Heart left ventricle (tissue), 13 donors: ENCODE results near the gene FAM163B.

Source experiments
- POLR2A ChIP-seq, 2 donors: fragments of 450-650 bp; IDR thresholded peaks; one replicate each; pipeline ENCODE4 v1.6.1; 2017; ENCODE audit warnings: antibody characterized with exemption in 2 of 2, mild to moderate bottlenecking in 2 of 2, moderate library complexity in 2 of 2
- TF ChIP-seq, protein P1 (sequence below), 12 donors: fragments of 200-600 bp; sonication (generic) in 4 of 12; IDR thresholded peaks; one replicate each; pipeline versions ENCODE4 v1.5.0 to v1.8.0; 2018 to 2022; ENCODE audit warnings: antibody characterized with exemption in 12 of 12, mild to moderate bottlenecking in 5 of 12
- donor health status: ischemic (EF 13 %, LVEDD 7.1; RV severe dilation, severe dysfunction).
- donor health status: DM: no; HTN: yes; CAD: no.
- donor health status: DM: no; HTN: no; CAD: no.
- donor health status: ischemic (EF 25% LVEDD 6.9; RV normal size, moderate dysfunction).
- donor health status: ischemic (EF 25% LVEDD 5.7; RV mildly dilated, moderate dysfunction).
- donor health status: ischemic (EF 35%, LVEDD 5.7; RV mildly dilated, moderate dysfunction).
- donor health status: nonischemic (EF 11% LVEDD 7.7; RV severe dilation, severe dysfunction).
- donor health status: DM: yes; HTN: yes; CAD: no.
- donor health status: PGD.
- donor health status: ischemic (EF 29% LVEDD 5.4; RV normal size, mild dysfunction).
- donor health status: nonischemic (EF 23%, LVEDD 6.1; RV moderate dilation, normal function).

DNA sequence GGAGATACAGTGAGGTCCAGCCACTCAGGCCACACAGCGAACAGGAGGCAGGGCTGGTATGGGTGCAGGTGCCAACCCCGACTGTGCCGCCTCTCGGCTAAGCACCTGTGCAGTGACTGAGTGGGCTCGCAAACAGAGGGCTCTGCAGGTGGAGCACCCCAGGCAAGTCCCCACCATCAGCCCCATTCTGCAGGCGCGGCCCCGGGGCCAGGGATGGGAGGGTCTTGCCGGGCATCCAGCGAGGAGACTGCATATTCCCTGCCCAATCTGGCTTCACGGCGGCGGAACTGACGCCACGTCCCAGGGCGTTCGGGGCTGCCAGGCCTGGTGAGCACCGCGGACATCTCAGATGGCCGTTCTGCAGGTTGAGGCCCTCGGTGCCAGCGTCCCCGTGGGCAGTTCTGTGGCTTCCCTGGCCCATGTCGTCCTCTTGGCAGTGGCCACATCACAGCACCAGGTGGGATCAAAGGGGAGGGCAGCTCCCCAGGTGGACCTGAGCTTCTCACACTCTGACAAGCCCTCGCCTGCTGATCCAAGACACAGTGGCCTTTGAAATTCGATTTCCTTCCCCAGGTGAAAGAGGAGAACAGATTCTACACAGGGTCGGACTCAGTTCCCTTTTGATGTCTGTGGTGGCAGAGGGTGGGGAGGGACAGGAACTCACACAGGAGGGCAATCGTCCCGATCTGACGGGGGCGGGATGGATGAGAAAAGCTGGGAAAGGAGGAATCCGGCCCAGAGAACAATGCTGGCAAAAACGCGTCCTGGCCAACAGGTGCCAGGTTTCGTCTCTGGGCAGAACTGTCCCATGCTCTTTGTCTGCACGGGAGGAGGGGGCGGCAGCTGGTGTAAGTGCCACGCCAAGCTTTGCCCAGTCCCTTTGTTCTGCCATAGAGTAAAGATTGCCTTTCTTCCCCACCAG, 45.8 kb upstream of the FAM163B start:
- no peak for TF ChIP-seq POLR2A (IDR thresholded peaks at IDR 0.05)
- TF ChIP-seq, protein P1, sequence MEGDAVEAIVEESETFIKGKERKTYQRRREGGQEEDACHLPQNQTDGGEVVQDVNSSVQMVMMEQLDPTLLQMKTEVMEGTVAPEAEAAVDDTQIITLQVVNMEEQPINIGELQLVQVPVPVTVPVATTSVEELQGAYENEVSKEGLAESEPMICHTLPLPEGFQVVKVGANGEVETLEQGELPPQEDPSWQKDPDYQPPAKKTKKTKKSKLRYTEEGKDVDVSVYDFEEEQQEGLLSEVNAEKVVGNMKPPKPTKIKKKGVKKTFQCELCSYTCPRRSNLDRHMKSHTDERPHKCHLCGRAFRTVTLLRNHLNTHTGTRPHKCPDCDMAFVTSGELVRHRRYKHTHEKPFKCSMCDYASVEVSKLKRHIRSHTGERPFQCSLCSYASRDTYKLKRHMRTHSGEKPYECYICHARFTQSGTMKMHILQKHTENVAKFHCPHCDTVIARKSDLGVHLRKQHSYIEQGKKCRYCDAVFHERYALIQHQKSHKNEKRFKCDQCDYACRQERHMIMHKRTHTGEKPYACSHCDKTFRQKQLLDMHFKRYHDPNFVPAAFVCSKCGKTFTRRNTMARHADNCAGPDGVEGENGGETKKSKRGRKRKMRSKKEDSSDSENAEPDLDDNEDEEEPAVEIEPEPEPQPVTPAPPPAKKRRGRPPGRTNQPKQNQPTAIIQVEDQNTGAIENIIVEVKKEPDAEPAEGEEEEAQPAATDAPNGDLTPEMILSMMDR (IDR thresholded peaks at IDR 0.05), result no peak
